Endothelial cell of umbilical vein (primary cell): ENCODE data around the gene LATS2.

Source experiments
- EZH2 ChIP-seq: IDR thresholded peaks from 2 replicates; pipeline ENCODE4 v1.6.1; 2012; ENCODE audit warnings: borderline replicate concordance, low read depth, mild to moderate bottlenecking, moderate library complexity, low read length, inconsistent platforms; ENCODE audit not compliant: severe bottlenecking
- FOS ChIP-seq: IDR thresholded peaks from 2 replicates; pipeline ENCODE4 v1.6.1; 2011; ENCODE audit warnings: mild to moderate bottlenecking, low read length, moderate library complexity, borderline replicate concordance; ENCODE audit not compliant: insufficient read depth
- MYC ChIP-seq: IDR thresholded peaks from one replicate; pipeline ENCODE4 v1.6.1; 2011; ENCODE audit warnings: mild to moderate bottlenecking, low read depth, low read length
- POLR2A ChIP-seq: IDR thresholded peaks from 2 replicates; pipeline ENCODE4 v1.6.1; 2012; ENCODE audit warnings: low read depth, mild to moderate bottlenecking, control low read depth, low read length
- POLR2AphosphoS5 ChIP-seq: IDR thresholded peaks from 2 replicates; pipeline ENCODE4 v1.6.1; 2012; ENCODE audit warnings: low read depth, mild to moderate bottlenecking, control low read depth, low read length, moderate library complexity; ENCODE audit not compliant: insufficient read depth
- TF ChIP-seq, protein P1 (sequence below), 2 donors: IDR thresholded peaks; 1 replicate in 1 of 2; 2 replicates in 1 of 2; pipeline ENCODE4 v1.5.1; 2011; ENCODE audit warnings: low read length in 2 of 2, mild to moderate bottlenecking in 2 of 2, moderate library complexity in 2 of 2, control low read depth in 1 of 2, inconsistent platforms in 1 of 2, low read depth in 1 of 2; ENCODE audit not compliant: insufficient read depth in 1 of 2; ENCODE audit errors: extremely low read depth in 1 of 2

DNA sequence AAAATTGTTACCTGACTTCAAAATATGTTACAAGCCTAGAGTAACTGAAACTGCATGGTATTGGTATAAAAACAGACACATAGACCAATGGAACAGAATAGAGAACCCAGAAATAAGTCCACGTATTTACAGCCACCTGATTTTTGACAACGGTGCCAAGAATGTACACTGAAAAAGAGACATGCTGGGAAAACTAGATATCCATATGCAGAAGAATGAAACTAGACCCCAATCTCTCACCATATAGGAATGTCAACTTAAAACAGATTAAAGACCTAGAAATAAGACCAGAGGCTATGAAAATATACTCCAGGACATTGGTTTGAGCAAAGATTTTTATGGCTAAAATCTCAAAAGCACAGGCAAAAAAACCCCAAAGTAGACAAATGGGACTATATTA is 76.5 kb downstream of the LATS2 start:
- TF ChIP-seq, protein P1, sequence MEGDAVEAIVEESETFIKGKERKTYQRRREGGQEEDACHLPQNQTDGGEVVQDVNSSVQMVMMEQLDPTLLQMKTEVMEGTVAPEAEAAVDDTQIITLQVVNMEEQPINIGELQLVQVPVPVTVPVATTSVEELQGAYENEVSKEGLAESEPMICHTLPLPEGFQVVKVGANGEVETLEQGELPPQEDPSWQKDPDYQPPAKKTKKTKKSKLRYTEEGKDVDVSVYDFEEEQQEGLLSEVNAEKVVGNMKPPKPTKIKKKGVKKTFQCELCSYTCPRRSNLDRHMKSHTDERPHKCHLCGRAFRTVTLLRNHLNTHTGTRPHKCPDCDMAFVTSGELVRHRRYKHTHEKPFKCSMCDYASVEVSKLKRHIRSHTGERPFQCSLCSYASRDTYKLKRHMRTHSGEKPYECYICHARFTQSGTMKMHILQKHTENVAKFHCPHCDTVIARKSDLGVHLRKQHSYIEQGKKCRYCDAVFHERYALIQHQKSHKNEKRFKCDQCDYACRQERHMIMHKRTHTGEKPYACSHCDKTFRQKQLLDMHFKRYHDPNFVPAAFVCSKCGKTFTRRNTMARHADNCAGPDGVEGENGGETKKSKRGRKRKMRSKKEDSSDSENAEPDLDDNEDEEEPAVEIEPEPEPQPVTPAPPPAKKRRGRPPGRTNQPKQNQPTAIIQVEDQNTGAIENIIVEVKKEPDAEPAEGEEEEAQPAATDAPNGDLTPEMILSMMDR (IDR thresholded peaks at IDR 0.05; ENCODE audit: extremely low read depth in 1 of 2, insufficient read depth in 1 of 2, low read depth in 1 of 2, low read length in 2 of 2) = no peak
- TF ChIP-seq POLR2A = no peak
- no peak for TF ChIP-seq EZH2
- no peak for TF ChIP-seq POLR2AphosphoS5
- TF ChIP-seq MYC = no peak
- no peak for TF ChIP-seq FOS
